Activated naive CD4-positive, alpha-beta T cell treated with Interleukin-2 at 50 U/mL for 16 hours (primary cell): Measurements from ENCODE around the gene N4BP3.

ENCODE experiments used
- DNase-seq: peaks from one replicate; pipeline ENCODE4 v3.0.0-alpha.2; 2020

N4BP3 gene

DNA sequence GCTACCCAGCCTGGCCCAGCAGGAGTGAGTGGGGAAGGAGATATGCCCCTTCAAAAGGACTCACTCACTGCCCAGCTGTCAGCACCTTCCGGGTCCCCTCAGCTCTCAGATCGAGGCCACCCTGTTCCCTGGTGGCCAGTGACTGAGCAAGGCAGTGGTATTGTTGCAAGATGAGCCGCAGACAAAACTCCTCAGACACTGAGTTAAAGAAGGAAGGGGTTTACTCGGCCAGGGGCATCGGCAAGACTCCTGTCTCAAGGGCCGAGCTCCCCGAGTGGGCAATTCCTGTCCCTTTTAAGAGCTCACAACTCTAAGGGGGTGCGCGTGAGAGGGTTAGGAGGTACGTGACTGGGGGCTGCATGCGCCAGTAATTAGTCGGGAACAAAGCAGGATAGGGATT, 9.7 kb upstream of the N4BP3 start:
- no peak for DNase-seq

DNA sequence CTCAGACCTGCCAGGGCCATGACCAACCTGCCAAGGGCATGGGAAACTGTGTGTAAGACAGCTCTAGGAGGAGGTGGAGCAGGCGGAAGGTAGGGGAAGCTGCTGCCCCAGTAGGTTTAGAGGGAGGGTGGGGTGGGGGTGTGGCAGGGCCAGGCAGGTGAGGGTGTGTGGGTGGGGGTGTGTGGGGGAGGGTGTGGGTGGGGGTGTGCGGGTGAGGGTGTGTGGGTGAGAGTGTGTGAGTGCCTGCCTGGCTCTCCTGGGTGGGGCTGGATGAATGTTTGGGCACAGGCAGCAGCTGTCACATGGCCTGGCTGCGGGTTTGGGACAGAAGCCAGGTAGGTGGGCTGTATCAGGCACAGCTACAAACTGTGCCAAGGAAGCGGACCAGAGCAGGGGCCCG, 8.8 kb upstream of the N4BP3 start:
- DNase-seq: no peak

- DNase-seq: no peak
These were observed 7.2 kb upstream of the N4BP3 start for GRCh38 chr5:178106086-178106485.

GRCh38 chr5:178106556-178107239, 6.6 kb upstream of the N4BP3 start:
- no peak for DNase-seq

- DNase-seq: no peak
These were observed 5.5 kb upstream of the N4BP3 start for GRCh38 chr5:178107756-178108310.

DNA sequence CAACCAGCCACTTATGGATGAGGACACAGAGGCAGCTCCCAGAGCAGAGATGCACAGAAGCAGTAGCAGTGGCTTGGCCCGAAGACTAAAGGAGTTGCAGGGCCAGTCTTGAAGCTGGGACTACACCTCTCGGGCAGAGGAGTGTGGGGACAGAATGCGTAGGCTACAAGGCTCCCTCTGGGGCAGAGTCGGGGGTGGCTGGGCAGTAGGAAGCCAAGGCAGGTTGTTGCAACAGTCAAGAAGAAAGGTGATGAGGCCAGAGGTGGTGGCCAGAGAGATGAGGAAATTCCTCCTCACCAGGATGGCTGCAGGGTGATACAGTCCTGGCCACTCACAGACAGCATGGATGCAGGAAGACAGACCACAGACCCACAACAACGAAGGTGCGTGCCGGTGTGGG, 4.9 kb upstream of the N4BP3 start:
- DNase-seq: no peak

DNA sequence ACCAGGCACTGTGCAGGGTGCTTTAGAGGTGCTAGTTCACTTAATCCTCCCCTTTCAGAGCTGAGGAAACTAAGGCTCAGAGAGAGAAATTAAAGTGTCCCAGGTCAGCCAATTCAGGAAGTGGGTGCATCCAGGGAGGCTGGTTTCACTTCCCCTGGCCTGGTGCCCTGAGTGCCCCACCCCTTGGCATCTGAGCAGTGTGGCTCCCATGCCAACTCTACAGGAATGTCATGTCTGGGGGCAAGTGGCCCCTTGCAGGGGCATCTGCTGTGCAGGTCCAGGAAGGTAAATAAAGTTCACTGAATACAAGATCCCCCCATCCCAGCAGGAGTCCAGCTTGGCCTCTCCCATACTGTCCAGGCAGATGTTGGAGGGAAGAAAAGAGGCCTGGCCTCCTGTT, 4.4 kb upstream of the N4BP3 start:
- DNase-seq: no peak

GRCh38 chr5:178110511-178110910, 2.8 kb upstream of the N4BP3 start:
- DNase-seq: no peak

DNA sequence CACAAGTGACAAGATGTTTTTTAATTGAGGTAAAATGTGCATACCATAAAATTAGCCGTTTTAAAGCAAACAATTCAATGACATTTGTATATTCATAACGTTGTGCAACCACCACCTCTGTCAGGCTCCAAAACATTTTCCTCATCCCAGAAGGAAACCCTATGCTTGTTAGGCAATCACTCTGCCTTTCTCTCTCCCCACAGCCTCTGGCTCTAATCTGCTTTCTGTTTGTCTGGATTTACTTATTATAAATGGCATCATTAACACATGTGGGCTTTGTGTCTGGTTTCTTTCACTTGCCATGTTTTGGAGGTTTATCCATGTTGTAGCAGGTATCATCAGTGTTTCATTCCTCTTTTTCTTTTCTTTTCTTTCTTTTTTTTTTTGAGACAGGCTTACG, 1.4 kb upstream of the N4BP3 start:
- no peak for DNase-seq

DNA sequence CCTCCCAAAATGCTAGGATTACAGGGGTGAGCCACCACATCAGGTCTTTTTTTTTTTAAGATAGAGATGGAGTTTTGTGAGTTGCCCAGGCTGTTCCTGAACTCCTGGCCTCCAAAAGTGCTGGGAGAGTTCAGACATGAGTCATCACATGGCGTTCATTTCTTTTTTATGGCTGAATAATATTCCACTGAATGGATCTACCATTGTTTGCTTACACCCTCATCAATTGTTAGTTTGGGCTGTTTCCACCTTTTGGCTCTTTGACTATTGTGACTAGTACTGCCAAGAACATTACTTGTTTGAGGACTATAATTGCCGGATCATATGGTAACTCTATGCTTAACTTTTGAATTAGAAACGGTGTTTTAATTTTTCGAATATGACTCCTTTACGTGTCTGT, 787 bp upstream of the N4BP3 start:
- DNase-seq: no peak

- DNase-seq: peak; percentile 36
These were observed 551 bp downstream of the N4BP3 start for GRCh38 chr5:178113841-178114324.

- peak; percentile 50 for DNase-seq
These were observed 1.2 kb downstream of the N4BP3 start for GRCh38 chr5:178114325-178115135.

DNA sequence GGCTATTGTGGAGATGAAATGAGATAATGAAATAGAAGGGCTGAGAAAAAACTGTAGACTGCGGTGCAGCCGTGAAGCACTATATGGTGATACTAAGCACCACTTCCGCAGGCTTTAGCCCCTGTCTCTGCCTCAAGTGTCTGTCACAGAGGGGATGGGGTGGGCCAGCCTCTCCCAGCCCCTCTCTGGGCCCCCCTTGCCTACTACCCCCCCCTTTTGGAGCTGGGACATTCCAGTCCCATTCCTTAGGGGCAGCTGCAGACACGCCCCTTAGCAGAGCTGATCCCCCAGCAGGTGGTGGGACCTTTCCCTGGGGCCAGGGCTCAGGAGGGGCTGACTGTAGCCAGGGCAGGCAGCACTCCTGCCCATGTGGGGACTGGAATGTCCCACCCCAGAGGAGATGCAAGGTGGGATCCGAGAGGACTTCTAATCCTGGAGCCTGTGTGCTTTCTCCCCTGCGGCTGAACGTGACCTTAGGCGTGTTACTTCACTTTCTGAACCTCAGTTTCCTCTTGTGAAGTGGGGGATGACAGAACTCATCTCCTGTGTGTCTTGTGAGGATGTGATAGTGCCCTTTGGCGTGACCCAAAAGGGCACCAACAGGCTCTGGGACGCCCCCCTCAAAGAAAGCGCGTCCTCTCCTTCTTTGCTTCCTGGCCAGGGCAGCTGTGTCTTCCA, 1.9 kb downstream of the N4BP3 start:
- no peak for DNase-seq

- DNase-seq: no peak
These were observed 2.4 kb downstream of the N4BP3 start for GRCh38 chr5:178115814-178116142.

DNA sequence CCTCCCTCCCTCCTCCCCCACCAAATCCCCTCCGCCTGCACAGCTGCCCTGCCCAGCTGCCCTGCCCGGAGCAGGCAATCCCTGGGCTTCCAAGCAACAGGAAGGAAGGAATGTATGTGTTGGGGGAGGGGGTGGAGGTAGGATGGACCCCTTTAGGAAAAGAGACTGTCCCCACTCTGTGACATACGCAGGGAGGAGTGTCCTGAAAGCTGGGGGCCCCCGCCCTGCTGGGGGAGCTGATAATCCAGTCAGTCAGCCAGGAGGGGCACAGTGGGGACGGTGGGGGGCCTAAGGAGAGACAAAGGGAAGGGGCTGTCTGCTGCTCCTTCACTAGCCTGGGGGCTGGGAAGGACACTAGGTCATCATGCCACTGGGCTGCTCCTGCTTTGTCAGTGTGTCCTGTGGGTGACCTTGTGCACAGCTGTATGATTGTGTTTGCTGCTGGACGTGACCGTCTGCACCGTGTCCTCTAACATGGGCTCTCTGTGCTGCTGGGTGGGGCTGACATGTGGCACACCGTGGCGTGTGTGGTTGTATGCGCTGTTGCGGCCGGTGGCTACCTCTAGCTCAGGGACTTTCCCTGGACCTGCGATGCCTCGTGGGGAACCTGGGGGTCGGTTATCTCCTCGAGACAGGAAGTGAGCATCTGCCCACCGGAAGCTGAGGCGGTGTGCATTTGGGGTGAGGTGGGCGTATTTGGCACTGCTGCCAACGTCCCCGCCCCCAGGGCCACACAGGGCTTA, 3.0 kb downstream of the N4BP3 start:
- peak; percentile 72 for DNase-seq

DNA sequence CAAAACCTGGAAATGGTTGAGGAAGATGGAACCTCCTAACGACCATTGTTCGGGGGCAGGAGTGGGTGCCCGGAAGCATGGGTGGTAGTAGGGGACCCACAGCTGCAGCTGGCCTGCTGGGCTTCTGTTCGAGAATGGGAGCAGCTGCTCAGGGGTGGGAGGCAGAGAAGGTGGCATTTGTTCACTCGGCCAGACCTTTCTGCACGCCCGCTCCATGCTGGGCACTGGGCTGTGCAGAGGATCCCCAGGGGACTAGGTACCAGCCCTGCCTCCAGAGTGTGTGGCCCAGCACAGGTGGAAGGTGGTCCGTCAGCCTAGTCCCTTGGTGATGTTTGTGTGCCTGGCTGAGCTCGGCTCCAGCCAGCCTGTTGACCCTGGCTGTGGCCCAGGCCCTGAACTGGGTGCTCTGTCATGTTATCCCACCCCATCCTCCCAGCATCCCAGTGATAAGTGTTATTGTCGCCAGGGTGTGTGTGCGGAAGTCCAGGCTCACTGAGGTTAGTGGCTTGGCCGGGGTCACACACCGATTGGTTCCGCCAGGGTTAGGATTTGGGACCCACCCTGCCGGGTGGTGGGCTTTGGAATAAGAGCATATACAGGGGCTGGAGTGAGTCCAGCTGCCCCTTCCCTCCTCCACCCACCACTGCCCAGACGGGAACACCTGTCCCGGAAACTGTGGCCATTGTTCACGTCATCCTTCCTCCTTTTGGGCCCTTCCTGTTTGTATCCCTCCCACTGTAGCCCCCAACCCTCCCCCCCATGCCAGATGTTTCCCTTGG, 4.8 kb downstream of the N4BP3 start:
- no peak for DNase-seq

DNA sequence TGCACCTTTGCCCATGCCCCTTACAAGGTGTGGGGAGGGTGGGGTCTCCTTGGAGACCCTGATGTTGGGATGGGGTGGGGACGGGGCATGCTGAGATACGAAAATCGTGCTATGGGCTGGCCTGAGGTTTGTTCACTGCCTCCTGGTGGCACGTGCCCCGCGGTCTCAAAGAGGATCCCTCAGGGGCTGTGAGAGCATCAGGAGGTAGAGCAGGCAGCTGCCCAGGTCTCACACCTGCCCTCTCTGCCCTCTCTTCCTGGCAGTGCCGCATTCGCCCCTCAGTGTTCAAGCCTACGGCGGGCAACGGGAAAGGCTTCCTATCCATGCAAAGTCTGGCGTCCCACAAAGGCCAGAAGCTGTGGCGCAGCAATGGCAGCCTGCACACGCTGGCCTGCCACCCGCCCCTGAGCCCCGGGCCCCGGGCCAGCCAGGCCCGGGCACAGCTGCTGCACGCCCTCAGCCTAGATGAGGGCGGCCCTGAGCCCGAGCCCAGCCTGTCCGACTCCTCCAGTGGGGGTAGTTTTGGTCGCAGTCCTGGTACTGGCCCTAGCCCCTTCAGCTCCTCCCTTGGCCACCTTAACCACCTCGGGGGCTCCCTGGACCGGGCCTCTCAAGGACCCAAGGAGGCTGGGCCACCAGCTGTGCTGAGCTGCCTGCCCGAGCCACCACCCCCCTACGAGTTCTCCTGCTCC, 6.7 kb downstream of the N4BP3 start:
- DNase-seq: no peak

DNA sequence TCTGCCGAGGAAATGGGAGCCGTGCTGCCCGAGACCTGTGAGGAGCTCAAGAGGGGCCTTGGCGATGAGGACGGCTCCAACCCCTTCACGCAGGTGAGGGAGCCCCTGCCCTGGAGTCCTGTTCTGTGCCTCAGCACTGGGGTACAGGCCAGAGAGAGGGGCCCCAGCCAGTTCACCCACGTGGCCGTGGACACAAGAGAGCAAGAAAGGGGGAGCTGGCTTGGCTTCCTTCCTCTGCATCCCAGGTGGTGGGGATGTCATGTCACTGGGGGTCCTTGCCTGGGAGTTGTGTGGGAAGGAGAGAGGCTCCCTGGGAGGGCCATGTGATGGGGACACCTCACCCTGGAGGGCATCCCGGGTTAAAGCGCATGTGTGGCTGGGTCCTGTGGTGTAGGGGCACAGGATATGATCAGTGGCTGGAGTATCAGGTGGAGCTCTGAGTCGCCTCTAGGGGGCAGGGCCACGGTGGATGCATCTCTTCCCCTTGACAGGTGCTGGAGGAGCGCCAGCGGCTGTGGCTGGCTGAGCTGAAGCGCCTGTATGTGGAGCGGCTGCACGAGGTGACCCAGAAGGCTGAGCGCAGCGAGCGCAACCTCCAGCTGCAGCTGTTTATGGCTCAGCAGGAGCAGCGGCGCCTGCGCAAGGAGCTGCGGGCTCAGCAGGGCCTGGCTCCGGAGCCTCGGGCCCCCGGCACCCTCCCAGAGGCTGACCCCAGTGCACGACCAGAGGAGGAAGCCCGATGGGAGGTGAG, 7.5 kb downstream of the N4BP3 start:
- peak; percentile 78 for DNase-seq

DNA sequence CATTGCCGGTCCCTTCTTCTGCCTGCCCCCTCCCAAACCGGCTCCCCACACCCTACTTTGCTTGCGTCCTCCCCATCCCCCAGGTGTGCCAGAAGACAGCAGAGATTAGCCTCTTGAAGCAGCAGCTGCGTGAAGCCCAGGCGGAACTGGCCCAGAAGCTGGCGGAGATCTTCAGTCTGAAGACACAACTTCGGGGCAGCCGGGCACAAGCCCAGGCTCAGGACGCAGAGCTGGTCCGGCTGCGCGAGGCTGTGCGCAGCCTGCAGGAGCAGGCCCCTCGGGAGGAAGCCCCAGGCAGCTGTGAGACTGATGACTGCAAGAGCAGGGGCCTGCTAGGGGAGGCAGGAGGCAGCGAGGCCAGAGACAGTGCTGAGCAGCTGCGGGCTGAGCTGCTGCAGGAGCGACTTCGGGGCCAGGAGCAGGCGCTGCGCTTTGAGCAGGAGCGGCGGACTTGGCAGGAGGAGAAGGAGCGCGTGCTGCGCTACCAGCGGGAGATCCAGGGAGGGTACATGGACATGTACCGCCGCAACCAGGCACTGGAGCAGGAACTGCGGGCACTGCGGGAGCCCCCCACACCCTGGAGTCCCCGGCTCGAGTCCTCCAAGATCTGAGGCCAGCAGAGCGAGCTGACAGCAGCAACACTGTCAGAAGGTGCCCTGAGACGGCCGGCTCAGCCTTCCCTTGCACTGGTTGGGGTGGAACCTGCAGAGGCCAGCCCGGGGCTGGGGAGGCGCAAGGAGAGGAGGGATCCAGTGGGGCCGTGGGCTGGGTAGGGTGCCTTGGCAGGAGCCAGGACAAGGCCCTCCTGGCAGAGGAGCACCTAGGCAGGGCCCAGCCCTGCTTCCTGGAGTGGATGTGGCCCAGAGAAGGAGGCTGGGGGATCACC, 8.3 kb downstream of the N4BP3 start:
- DNase-seq: no peak

DNA sequence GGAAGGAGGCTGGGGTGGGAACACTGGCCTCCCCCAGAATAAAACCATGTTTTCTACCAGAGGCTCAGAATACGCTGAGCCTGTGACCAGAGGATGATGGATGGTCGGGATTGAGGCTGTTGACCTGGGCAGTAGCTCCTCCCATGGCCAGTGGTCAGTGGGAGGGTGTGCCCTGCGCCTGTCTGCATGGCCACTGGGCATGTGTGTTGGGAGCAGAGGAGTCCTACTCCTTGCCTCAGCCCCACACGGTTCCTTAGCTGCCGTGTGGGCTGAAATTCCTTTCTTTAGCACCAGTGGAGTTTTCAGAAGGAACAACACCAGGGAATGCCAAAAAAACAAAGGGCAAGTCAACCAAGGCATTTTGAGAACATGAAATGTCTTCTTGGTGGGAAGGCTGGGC, 9.0 kb downstream of the N4BP3 start:
- no peak for DNase-seq
